ENCODE data around the gene FMNL2. TPM values are rescaled to one million over a fixed set of nuclear protein-coding genes. Genes with fewer than 3 reads are reported as not detected.

FMNL2 gene
- total RNA-seq, 1 experiment from 2014 or later = 33.6 TPM

DNA sequence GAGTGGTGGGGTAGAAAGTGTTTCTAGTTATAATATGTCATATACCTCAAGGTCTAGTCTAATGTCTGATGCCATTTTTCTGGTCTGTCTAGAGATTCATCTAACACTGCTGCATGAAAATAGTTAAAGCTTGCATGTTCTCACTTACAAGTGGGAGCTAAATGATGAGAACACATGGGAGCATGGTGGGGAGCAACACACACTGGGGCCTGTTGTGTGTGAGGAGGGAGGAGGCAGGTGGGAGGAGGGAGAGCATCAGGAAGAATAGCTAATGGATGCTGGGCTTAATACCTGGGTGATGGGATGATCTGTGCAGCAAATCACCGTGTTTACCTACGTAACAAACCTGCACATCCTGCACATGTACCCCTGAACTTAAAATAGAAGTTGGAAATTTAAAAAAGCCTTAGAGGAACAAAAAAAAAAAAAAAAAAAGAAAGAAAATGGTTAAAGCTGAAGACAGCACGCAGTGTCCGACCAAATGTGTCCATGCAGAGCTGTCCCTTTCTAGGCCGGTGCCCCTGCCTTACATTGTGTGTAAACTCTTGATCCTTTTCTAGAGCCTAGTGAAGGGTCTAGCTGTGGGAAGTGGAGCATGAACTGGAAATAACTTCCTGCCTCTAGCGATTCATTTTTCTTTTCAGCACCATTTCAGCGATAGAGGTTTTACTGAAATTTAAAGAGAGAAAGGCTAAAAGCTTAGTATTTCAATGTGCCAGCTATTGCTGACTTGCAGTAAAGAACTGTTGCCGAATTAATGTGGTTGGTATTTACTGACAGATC, 94.0 kb downstream of the FMNL2 start:
- ChIA-PET POLR2A (no interaction called here), CTCF (no interaction called here)
- H3K36me3 ChIP-seq (ENCODE audit: control insufficient read depth, insufficient read depth, low read length) = no peaks in the 10 kb centered on the region
- DNase-seq (ENCODE audit: low read depth, low spot score) (no peak), ATAC-seq (no peak)
- intact Hi-C loops (cut with micrococcal nuclease; ENCODE audit: unreplicated experiment) = no loop called here
- H3K4me3 ChIP-seq (ENCODE audit: low read depth in 2 of 2, low read length in 2 of 2) = no peak overlapping the region
- H3K9me3 ChIP-seq (ENCODE audit: control insufficient read depth, insufficient read depth, low read depth, low read length) = no peaks in the 10 kb centered on the region
- no peak overlapping the region for H3K27ac ChIP-seq (ENCODE audit: low read length)
- peaks cover 15% of the 10 kb centered on the region for H3K4me1 ChIP-seq (ENCODE audit: control insufficient read depth, insufficient read depth, low read length)
- TF ChIP-seq, protein P1, sequence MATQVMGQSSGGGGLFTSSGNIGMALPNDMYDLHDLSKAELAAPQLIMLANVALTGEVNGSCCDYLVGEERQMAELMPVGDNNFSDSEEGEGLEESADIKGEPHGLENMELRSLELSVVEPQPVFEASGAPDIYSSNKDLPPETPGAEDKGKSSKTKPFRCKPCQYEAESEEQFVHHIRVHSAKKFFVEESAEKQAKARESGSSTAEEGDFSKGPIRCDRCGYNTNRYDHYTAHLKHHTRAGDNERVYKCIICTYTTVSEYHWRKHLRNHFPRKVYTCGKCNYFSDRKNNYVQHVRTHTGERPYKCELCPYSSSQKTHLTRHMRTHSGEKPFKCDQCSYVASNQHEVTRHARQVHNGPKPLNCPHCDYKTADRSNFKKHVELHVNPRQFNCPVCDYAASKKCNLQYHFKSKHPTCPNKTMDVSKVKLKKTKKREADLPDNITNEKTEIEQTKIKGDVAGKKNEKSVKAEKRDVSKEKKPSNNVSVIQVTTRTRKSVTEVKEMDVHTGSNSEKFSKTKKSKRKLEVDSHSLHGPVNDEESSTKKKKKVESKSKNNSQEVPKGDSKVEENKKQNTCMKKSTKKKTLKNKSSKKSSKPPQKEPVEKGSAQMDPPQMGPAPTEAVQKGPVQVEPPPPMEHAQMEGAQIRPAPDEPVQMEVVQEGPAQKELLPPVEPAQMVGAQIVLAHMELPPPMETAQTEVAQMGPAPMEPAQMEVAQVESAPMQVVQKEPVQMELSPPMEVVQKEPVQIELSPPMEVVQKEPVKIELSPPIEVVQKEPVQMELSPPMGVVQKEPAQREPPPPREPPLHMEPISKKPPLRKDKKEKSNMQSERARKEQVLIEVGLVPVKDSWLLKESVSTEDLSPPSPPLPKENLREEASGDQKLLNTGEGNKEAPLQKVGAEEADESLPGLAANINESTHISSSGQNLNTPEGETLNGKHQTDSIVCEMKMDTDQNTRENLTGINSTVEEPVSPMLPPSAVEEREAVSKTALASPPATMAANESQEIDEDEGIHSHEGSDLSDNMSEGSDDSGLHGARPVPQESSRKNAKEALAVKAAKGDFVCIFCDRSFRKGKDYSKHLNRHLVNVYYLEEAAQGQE (IDR thresholded peaks at IDR 0.05; ENCODE audit: insufficient read depth in 1 of 2, low read depth in 2 of 2, low read length in 1 of 2) = no peak
- TF ChIP-seq POLR2AphosphoS5 (IDR thresholded peaks at IDR 0.05; ENCODE audit: low read depth, low read length) = no peak
- no peak for TF ChIP-seq SIN3A (IDR thresholded peaks at IDR 0.05; ENCODE audit: borderline replicate concordance, insufficient read depth, low read depth, low read length)
- no peak for TF ChIP-seq TCF7L2 (IDR thresholded peaks at IDR 0.05; ENCODE audit: low read depth, low read length)
- TF ChIP-seq CTCF (IDR thresholded peaks at IDR 0.05) = no peak
- BruUV-seq (replicated peaks) = no TSS peak
- H3K27me3 ChIP-seq (ENCODE audit: control insufficient read depth, insufficient read depth, low read length) = no peaks in the 10 kb centered on the region
- in situ Hi-C loops (cut with HindIII; ENCODE audit: low pct_unique_long_range_greater_than_20kb, low sequenced_read_pairs) = no loop called here

- intact Hi-C loops (cut with micrococcal nuclease; ENCODE audit: unreplicated experiment) = no loop called here
- H3K27me3 ChIP-seq (ENCODE audit: control insufficient read depth, insufficient read depth, low read length) = no peaks in the 10 kb centered on the region
- DNase-seq (ENCODE audit: low read depth, low spot score) = no peak
- TF ChIP-seq CTCF (IDR thresholded peaks at IDR 0.05) (no peak), SIN3A (IDR thresholded peaks at IDR 0.05; ENCODE audit: borderline replicate concordance, insufficient read depth, low read depth, low read length) (no peak), POLR2AphosphoS5 (IDR thresholded peaks at IDR 0.05; ENCODE audit: low read depth, low read length) (no peak), TCF7L2 (IDR thresholded peaks at IDR 0.05; ENCODE audit: low read depth, low read length) (no peak)
- TF ChIP-seq, protein P1 (IDR thresholded peaks at IDR 0.05; ENCODE audit: insufficient read depth in 1 of 2, low read depth in 2 of 2, low read length in 1 of 2) = no peak
- POLR2A ChIA-PET = no interaction called here
- no peaks in the 10 kb centered on the region for H3K9me3 ChIP-seq (ENCODE audit: control insufficient read depth, insufficient read depth, low read depth, low read length)
- H3K4me1 ChIP-seq (ENCODE audit: control insufficient read depth, insufficient read depth, low read length) = peaks cover 10% of the 10 kb centered on the region
- no TSS peak for BruUV-seq (replicated peaks)
- no peak overlapping the region for H3K27ac ChIP-seq (ENCODE audit: low read length)
- CTCF ChIA-PET = no interaction called here
- H3K36me3 ChIP-seq (ENCODE audit: control insufficient read depth, insufficient read depth, low read length) = no peaks in the 10 kb centered on the region
- ATAC-seq = no peak
- in situ Hi-C loops (cut with HindIII; ENCODE audit: low pct_unique_long_range_greater_than_20kb, low sequenced_read_pairs) = no loop called here
- H3K4me3 ChIP-seq (ENCODE audit: low read depth in 2 of 2, low read length in 2 of 2) = no peak overlapping the region
Observed at GRCh38 chr2:152430876-152431275, 95.9 kb downstream of the FMNL2 start.

All from Panc1 (cell line).